T-helper 1 cell treated with Interleukin-12 subunit alpha and Interleukin-12 subunit beta and Interleukin-4 antibody, amounts not matched to agents 30 ng/mL and 1 ng/mL, for 36 hours (primary cell): Measurements from ENCODE around the gene PEF1. TPM values are rescaled to one million over a fixed set of nuclear protein-coding genes. Genes with fewer than 3 reads are reported as not detected.

Experiments
- intact Hi-C: fragments of 100-400 bp; cut with micrococcal nuclease; formaldehyde crosslinking; loops from one replicate; pipeline ENCODE4 v1.15.1; 2024
- total RNA-seq: library from RNA; stranded (reverse); gene quantifications from 2 replicates; pipeline ENCODE4 v1.2.3, GENCODE V29; 2022

The PEF1 gene
- total RNA-seq, 1 donor from 2014 or later, result 53.3 TPM

DNA sequence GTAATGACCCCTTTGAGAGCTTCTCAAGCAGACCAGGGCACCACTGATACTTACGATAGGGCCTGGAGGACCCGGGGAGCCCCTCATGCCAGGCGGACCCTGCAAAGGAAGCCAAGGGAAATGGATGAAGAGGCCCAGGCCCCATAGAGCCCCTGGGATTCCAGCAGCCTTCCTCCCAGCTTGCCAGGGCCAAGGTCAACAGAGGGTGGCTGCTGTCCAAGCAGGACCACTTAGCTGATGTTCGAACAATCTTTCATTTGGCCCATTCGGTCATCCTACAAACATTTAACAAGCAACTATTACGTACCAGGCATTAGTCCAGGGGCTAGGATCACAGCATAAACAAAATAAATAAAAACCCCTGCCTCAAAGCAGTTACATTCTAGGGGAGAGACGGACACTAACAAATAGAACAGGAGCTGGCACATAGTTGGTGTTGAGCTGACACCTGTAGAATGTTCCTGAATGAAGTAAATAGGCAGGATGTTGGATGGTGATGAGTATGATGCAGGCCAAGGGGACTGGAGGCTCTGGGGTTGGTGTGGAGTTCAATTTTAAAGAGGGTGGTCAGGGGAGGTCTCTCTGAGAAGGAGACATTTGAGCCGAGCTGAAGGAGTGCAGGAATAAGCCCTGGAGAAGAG lies 27.0 kb upstream of the PEF1 start:
- intact Hi-C loops, result no loop called here

DNA sequence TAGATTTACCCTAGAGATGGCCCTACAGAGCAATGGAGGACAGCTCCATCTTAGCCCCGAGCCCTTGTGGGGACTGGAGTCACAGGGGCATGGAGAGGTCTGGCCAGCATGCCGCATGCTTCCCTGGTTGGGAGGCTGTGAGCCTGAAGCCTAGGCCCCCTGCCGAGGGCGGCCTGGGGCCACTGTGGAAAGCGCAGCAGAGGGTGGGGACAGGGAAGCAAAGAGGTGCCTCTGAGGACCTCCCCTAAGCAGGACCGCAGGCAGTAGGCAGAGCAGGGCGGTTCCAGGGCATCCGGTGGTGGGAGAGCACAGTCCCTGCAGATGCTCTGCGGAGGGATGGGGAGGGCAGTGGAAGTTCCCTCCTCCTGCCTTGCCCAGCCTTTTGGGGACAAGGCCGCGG lies 26.5 kb upstream of the PEF1 start:
- intact Hi-C loops, result no loop called here

DNA sequence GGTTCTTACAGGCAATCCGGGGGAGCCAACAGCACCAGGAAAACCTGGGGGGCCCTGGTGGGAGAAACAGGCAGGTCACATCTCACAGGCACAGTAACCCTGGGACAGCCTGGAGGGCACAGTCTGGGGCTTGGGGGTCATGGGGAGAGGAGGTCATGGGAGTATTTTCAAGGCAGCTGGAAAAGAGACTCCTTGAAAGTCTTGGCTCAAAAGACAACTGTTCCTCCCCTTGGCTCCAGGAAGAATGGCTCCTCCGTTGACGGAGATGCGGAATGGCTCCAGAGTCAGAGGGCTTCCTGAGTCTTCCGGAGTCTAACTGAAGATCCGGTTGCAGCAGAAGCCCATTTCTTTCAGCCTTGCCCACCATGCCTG lies 25.9 kb upstream of the PEF1 start:
- intact Hi-C loops, result no loop called here

DNA sequence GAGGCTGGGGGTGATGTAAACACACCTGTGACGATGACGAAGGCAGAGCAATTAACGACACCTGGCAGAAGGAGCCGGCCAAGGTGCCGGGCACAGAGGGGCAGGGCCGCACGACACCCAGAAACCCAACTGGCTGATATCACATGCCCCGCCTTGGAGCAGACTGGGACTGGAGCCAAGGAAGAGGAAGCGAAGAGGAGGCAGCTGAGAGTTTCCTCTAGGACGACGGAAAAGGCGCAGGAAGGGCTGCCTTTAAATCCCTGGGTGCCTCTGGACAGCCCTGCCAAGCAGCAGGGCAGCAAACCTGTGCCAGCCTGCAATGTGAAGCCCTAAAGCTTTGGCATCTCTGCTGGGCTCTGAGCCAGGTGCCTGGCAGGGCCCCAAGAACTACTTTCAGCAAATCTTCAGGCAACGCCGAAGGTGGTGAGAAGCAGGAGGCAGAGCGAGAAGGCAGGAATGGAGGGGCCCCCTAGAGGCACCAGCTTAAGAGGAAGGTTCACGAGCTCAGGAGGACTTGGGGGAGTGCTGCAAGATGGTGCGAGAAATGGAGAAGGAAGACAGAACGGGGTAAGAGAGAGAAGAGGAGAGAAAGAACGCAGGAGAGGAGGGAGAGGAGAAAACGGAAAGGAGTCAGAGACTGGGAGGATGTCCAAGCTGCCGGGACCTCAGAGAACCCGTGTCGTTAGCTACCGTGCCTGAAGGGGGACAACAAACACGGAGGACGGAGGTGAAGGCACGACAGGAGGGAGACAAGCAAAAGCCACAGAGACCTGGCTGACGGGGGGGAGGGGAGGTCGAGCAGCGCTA lies 25.3 kb upstream of the PEF1 start:
- intact Hi-C loops, result no loop called here

DNA sequence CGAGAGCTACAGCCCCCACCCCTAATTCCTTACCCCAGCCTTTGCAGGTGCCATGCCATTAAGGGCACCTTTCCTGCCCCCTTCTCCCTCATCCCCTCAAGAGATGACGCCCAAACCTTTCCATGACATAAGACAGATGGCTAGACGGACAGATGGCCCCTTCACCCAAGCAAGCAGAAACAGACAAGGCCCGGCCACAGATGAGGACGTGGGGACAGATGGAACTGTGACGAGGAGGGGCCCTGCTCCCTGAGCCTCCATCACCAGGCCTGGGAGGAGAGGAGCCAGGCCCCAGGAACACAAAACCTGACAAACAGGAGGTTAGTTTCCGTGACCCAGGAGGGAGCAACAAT lies 24.7 kb upstream of the PEF1 start:
- intact Hi-C loops, result no loop called here

DNA sequence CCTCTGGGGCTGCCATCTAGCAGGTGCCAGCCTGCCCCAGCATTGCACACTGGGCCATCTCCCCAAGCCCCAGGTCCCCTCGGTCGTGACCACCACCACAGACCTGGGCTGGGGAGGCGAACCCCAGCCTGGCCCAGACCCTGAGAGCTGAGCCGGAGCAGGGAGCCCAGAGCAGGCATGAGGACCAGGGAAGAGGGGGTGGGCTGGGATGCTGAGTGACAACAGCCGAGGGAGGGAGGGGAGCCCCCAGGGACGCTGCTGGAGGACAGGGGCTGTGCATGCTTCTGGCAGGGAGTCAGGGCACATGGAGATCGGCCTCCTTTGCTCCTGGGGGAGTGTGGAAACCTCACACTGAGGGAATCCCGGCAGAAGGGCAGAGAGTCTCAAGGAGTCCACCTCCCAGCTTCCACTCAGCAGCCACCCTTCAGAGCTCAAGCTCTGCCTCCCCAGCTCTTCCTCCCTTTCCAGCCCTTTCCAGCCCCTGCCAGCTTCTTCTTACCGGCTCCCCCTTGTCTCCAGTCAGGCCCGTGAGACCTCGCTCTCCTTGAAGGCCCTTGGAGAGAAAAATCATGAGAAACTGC lies 23.7 kb upstream of the PEF1 start:
- intact Hi-C loops, result no loop called here

DNA sequence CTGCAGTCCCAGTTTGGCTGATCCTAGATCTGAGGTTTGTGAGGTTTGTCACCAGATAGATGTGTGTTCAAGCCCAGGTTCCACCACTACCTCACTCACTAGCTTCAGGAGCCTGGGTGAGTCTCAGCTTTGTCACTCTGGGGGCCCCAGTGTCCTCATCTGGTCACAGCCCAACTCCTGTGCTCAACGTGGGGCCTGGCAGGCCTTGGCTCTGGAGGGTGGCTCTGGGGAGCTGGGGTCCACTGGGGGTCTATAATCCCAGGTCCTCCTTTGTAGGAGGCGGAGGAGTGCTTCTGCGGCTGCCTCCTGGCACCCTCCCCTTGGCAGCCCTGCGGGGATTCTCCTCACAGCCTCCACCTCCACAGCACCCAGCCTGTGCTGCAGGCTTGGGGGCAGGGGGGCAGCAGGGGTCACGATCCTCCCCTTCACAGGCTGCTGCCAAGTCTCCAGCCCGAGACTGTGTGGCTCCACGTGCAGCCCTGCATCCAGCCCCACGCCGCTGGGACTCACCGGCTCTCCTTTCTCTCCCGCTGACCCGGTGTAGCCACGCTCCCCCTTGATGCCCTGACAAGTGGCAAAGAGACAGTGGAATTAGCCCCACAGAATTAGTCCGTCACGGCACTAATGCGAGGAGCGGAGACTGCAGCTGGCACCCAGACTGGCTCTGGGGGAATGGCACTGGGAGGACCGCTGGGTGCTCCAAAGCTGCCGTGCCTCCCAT lies 22.5 kb upstream of the PEF1 start:
- intact Hi-C loops, result no loop called here

DNA sequence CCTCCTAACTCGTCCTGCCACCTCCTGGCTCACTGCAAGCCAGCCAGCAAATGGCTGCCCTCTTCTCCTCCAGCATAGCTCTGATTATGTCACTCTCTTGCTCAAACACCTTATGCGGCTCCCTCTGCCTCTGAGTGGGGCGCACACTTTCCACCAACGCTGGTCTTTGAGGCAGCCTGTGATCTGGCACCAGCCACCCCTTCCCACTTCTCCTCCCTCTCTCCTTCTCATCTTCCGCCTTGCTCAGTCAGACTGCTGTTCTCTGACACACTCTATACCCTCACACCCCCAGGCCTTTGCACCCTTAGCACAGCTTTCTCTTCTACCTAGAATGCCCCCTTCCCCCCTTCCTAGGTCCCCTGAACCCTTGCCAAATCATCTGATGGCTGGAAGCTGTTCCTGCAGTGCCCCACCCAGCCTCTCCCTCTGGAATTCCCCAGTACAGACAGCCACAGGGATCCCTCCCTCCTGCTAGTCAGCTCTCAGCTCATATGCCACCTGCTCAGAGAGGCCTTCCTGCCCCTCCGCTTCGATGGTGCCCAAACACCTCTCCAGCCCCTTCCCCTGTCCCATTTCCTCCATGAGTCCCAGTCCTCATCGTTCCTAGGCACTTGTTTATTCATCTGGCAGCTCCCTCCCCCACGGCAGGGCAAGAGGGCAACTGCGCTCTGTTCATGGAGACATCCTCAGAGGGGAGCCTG lies 21.7 kb upstream of the PEF1 start:
- intact Hi-C loops, result no loop called here

DNA sequence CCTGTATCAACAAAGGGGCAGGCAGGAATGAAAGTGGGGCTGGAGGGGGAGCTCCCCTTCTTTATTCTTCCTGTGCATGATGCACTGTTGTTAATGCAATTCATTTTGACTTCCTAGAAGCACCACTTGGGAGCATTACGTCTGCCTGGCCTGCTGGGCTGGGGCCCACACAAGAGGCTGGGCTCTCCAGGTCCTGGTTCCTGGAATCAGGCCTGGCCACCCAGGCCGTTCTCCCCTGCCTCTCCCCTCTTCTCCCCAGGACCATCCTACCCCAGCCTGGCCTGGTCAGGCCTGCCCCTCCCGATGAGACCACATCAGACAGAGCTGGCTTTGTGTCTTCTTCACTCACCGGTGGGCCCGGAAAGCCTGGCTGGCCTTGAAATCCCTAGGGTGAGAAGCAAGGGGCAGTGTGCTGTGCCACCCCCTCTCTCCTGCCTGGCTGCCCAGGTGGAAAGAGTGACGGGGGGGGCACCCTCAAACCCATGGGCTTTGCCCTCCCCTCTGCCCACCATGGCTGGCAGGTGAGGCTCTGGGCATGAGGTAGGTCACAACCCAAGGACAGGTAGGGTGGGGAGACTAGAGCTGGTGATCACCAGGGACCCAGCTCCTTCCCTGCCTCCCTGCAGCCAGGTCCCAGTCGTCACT lies 20.7 kb upstream of the PEF1 start:
- intact Hi-C loops, result loop anchor here (2.0 kb wide), 1 partner anchor 39 kb away; the partner anchor contains the start of gene COL16A1

DNA sequence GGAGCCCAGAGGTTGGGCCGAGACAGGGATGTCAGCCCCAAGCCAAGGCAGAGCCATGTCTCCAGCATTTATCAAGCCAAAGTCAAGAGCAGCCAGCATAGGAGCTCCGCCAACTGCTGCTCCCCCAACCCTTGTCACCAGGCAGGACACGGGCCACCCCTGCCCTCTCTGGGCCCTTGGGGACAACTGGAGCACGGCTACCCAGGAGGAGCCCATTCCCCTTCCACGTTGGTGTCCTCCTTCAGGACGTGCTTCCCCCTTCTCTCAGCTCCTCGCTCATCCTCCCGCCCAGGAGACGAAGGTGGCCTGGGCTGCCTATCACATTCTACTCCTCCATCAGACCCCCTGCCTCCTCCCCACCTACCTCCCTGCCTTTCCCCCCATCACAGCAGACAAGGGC lies 19.9 kb upstream of the PEF1 start:
- intact Hi-C loops, result loop anchor here (1.0 to 5.0 kb wide), 6 partner anchors 40 to 748 kb away; partner anchors contain the start of gene COL16A1

DNA sequence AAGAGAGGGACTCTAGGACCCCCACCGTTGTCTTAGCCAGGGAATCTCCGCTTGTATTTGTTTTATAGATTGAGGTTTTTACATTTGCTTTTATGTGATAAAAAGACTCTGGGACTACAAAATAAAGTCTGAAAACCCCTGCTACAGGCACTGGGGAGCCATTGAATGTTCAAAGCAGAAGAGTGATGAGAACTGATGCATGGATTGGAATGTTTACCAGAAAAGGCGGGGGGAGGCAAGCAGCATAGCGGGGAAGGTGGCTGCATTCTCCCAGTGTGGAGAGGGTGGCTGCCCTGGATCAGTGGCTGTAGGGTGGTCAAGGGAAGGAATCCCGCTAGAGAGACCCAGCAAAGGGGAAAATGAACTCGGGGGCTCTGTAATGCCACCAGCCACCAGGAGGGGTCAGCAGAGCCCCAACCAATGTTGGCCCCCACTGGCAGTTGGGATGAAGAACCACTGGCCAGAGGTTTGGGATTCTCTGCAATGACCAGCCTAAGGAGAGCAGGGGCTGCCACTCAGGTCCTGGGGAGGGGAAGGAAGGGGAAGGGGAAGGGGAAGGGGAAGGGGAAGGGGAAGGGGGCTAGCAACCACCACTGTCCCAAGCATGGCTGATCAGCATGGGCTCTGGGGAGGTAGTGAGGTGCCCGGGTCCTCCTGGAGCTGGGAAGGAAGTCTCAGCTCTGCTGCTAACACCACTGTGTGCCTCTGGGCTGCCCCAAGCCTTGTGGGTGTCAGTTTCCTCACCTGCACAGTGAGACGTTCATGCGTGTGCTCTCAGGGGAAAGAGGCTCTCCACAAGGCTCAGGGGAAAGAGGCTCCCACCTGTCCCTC lies 19.2 kb upstream of the PEF1 start:
- intact Hi-C loops, result loop anchor here (1.0 to 5.0 kb wide), 7 partner anchors 41 to 748 kb away; partner anchors contain the start of gene COL16A1

DNA sequence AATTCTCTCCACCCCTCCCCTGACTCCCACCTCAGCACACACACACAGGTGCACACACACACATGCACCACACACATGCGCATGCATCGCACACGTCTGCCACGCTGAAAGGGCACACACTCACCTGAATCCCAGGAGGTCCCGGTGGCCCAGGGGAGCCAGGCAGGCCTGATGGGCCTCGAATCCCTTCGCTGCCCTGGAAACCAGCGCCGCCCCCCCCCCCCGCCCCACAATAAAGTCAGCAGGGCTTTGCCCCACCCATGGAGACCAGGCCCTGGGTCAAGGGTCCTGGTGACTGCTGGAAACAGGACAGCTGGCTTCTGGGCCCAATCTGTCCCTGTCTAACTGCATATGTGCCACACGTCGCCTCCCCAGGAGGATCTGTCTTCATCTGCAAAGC lies 17.8 kb upstream of the PEF1 start:
- intact Hi-C loops, result loop anchor here (5.0 kb wide), 2 partner anchors 400 to 750 kb away; no protein-coding TSS in a partner anchor

DNA sequence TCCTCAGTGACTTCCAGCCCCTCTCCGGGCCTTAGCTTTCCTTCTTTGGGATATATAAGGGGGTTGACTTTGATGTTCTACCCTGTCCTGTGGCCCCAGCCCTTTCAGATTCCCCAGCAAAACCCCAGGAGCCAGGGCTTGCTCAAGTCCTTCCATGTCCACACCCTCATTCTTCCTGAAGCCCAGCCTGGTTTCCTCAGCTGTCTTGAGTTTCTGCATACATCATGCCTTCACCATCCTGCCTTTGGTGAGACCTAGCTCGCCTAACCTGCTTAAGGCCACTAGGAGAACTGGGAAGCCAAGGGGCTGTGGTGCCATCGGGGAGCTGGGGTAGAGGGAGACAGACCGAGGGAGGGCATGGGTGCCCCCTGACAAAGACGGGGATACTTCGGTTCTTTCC lies 17.2 kb upstream of the PEF1 start:
- intact Hi-C loops, result loop anchor here (5.0 kb wide), 2 partner anchors 400 to 750 kb away; no protein-coding TSS in a partner anchor

DNA sequence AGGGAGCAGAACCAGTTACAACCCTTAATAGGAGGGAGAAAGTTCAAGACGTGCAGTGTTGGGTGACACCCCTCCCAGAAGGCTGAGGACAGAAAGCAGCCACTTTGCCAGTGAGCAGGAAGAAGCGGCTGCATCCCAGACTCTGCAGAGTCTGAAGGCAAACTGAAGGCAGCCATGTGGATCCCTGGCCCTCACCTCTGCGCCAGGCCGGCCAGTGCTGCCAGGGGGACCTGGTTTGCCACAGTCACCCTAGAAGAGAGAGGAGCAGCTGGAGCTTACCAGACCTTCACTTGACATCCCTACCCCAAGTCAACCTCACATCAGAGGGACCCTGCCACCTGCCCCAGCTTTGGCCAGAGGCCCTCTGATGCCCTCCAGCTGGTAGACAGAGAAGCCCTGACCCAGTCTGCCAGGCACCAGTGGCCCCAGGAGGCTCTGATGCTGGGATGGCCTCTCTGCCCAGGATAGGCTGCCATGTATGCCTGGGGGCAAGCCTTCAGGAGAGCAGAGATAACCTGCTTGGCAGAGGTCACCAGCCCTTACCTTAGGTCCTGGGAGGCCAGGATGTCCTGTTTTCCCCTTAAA lies 16.3 kb upstream of the PEF1 start:
- intact Hi-C loops, result loop anchor here (5.0 kb wide), 2 partner anchors 401 to 751 kb away; no protein-coding TSS in a partner anchor

DNA sequence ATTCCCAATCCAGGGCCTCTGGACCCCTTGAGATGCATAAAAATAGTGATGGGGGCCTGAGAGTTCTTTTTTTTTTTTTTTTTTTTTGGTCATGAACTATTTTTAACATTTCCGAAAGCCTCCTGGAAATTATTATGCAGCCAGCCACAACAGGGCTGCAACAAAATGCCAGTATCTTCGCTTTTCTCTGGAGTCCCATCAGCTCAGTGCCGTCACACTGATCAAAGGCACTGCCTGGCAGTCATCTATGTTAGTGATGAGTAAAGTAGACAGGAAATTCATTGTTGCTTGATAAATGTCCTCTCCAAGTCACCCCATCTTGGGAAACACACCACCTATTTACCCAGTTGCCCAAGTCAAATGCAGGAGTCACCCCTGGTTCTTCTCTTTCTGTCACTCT lies 15.2 kb upstream of the PEF1 start:
- intact Hi-C loops, result loop anchor here (5.0 kb wide), 2 partner anchors 402 to 752 kb away; no protein-coding TSS in a partner anchor

DNA sequence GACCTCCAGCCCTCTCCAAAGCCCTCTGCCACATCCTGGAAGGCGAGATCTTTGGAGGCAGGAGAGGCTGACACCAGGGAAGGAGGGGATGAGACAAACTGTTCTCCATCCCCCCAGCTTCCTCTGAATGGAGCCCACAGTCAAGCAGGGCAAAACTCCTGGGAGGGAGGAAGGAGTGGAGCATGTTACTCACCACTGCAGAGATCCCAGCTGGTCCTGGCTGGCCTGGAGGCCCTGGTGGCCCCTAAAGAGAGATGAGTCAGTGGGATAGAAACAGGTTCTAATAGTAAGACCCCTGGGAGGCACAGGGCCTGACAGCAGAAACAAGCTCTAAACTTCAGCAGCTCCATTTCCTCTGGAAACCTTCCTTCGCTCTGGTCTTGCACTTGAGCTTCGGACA lies 14.0 kb upstream of the PEF1 start:
- intact Hi-C loops, result no loop called here

DNA sequence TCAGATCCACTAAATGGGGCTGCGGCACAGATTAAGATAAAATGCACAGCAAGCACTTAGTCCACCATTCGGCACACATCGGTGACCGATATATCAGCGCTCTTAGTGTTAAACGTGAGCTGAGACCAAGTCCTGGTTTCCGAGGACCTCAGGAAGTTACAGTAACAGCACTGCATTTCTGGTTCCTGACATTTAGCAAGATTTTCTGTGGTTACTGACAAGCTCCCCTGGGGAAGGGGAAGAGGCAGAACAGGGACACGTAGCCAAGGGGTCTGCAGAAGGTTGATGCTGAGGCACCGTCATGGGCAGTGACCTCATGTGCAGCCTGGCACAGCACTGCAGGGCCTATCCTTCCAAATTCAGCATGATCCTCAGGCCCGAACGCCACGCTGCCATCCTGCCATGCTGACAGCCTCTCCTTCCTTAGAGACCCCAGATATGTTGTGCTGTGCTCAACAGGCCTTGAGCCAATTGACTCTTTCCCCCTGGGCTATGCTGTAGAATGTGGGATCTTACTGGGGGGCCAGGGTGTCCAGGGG lies 13.4 kb upstream of the PEF1 start:
- intact Hi-C loops, result no loop called here

DNA sequence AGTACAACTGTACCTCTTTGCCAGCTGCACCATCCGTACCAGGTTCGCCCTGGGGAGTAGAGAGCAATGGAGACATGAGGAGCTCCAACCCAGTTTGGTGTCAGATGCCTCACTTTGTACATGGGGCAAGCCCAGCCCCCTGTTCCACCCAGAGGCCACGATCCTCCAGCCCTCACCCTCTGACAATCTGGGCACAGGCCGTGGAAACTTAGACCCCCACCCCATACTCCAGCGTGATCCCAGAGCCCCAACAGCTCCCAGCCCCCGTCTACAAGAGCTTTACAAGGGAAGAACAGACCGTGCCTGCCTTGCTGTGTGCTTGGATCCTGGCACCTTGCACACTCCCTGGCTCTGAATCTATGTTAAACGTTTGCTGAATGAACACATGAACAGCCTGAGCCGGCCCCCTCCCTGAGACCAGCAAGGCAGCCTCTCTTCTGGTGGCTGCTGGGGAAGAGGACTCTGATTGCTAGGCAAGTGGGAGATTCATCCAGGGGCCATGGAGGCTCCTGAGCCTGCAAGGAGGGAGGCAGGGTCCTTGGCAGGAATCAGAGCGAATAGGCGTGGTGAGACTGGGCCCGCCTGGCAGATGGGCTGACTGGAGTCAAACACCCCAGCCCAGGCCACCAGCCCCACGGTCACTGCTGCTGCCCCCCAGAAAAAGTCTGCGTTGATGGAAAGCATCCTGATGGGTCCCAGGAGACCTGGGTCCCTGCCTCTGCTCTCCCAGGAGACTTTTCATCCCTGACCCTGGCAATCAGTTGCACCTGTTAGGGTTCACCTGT lies 12.5 kb upstream of the PEF1 start:
- intact Hi-C loops, result no loop called here
